HEK293 (cell line): ENCODE measurements around the gene GALNS.

Source experiments
- CTCF ChIP-seq: fragments of 450-650 bp; formaldehyde crosslinking; IDR thresholded peaks from 2 replicates; pipeline ENCODE4 v1.5.1; 2016; ENCODE audit warnings: missing biosample characterization, missing genetic modification characterization
- HOXC10 ChIP-seq: sonication (generic); formaldehyde crosslinking; IDR thresholded peaks from 2 replicates; pipeline ENCODE4 v1.8.1; 2023; ENCODE audit warnings: mild to moderate bottlenecking, missing genetic modification reagents
- IKZF3 ChIP-seq: fragments of 450-650 bp; IDR thresholded peaks from 2 replicates; pipeline ENCODE4 v1.5.0; 2018; ENCODE audit warnings: missing biosample characterization, mild to moderate bottlenecking, missing genetic modification characterization, moderate library complexity
- KLF1 ChIP-seq: fragments of 450-650 bp; formaldehyde crosslinking; IDR thresholded peaks from 2 replicates; pipeline ENCODE4 v1.5.1; 2016; ENCODE audit warnings: missing biosample characterization, missing genetic modification characterization
- KLF16 ChIP-seq: fragments of 450-650 bp; formaldehyde crosslinking; IDR thresholded peaks from 2 replicates; pipeline ENCODE4 v1.5.1; 2017; ENCODE audit warnings: missing biosample characterization, missing genetic modification characterization
- KLF17 ChIP-seq: fragments of 450-650 bp; formaldehyde crosslinking; IDR thresholded peaks from 2 replicates; pipeline ENCODE4 v1.5.1; 2016; ENCODE audit warnings: missing biosample characterization, missing genetic modification characterization
- MEIS1 ChIP-seq: sonication (generic); formaldehyde crosslinking; IDR thresholded peaks from 2 replicates; pipeline ENCODE4 v1.8.1; 2022; ENCODE audit warnings: missing genetic modification reagents, mild to moderate bottlenecking, borderline replicate concordance
- PRDM10 ChIP-seq: fragments of 450-650 bp; formaldehyde crosslinking; IDR thresholded peaks from 2 replicates; pipeline ENCODE4 v1.5.1; 2016; ENCODE audit warnings: missing biosample characterization, missing genetic modification characterization
- SP3 ChIP-seq: fragments of 450-650 bp; formaldehyde crosslinking; IDR thresholded peaks from 2 replicates; pipeline ENCODE4 v1.5.1; 2016; ENCODE audit warnings: missing biosample characterization, missing genetic modification characterization
- TRIM28 ChIP-seq: IDR thresholded peaks from 2 replicates; pipeline ENCODE4 v1.6.1; 2011; ENCODE audit warnings: low read length, control low read depth, borderline replicate concordance
- ZBTB1 ChIP-seq: fragments of 450-650 bp; formaldehyde crosslinking; IDR thresholded peaks from 2 replicates; pipeline ENCODE4 v1.5.1; 2016; ENCODE audit warnings: missing biosample characterization, missing genetic modification characterization
- ZBTB10 ChIP-seq: fragments of 450-650 bp; formaldehyde crosslinking; IDR thresholded peaks from 2 replicates; pipeline ENCODE4 v1.5.1; 2016; ENCODE audit warnings: missing biosample characterization, missing genetic modification characterization
- ZFHX2 ChIP-seq: fragments of 450-650 bp; formaldehyde crosslinking; conservative IDR thresholded peaks from 2 replicates; pipeline ENCODE4 v1.5.1; 2016; ENCODE audit warnings: missing biosample characterization, missing genetic modification characterization
- ZNF112 ChIP-seq: fragments of 450-650 bp; formaldehyde crosslinking; IDR thresholded peaks from 2 replicates; pipeline ENCODE4 v1.5.0; 2017; ENCODE audit warnings: missing biosample characterization, missing genetic modification characterization
- ZNF146 ChIP-seq: fragments of 450-650 bp; formaldehyde crosslinking; IDR thresholded peaks from 2 replicates; pipeline ENCODE4 v1.5.1; 2016; ENCODE audit warnings: missing biosample characterization, missing genetic modification characterization
- ZNF341 ChIP-seq: fragments of 450-650 bp; formaldehyde crosslinking; IDR thresholded peaks from 2 replicates; pipeline ENCODE4; 2016; ENCODE audit warnings: low read depth, missing biosample characterization, missing genetic modification characterization
- ZNF391 ChIP-seq: fragments of 450-650 bp; formaldehyde crosslinking; IDR thresholded peaks from 2 replicates; pipeline ENCODE4 v1.5.1; 2016; ENCODE audit warnings: low read depth, missing biosample characterization, missing genetic modification characterization, borderline replicate concordance
- ZNF449 ChIP-seq: fragments of 450-650 bp; formaldehyde crosslinking; IDR thresholded peaks from 2 replicates; pipeline ENCODE4 v1.5.1; 2017; ENCODE audit warnings: missing biosample characterization, mild to moderate bottlenecking, missing genetic modification characterization, moderate library complexity
- ZNF488 ChIP-seq: fragments of 450-650 bp; formaldehyde crosslinking; IDR thresholded peaks from 2 replicates; pipeline ENCODE4 v1.5.1; 2016; ENCODE audit warnings: missing biosample characterization, missing genetic modification characterization
- ZNF521 ChIP-seq: fragments of 450-650 bp; formaldehyde crosslinking; IDR thresholded peaks from 2 replicates; pipeline ENCODE4 v1.5.1; 2017; ENCODE audit warnings: missing biosample characterization, mild to moderate bottlenecking, missing genetic modification characterization
- ZNF610 ChIP-seq: fragments of 450-650 bp; formaldehyde crosslinking; IDR thresholded peaks from 2 replicates; pipeline ENCODE4 v1.5.1; 2016; ENCODE audit warnings: missing biosample characterization, missing genetic modification characterization, borderline replicate concordance
- ZNF777 ChIP-seq: fragments of 450-650 bp; formaldehyde crosslinking; IDR thresholded peaks from 2 replicates; pipeline ENCODE4 v1.5.1; 2017; ENCODE audit warnings: missing biosample characterization, missing genetic modification characterization, borderline replicate concordance
- ZSCAN23 ChIP-seq: fragments of 450-650 bp; formaldehyde crosslinking; IDR thresholded peaks from 2 replicates; pipeline ENCODE4 v1.5.1; 2016; ENCODE audit warnings: missing biosample characterization, missing genetic modification characterization
- ZSCAN30 ChIP-seq: fragments of 450-650 bp; IDR thresholded peaks from 2 replicates; pipeline ENCODE4 v1.5.1; 2018; ENCODE audit warnings: missing biosample characterization, mild to moderate bottlenecking, missing genetic modification characterization, moderate library complexity
- ZXDB ChIP-seq: fragments of 450-650 bp; formaldehyde crosslinking; IDR thresholded peaks from 2 replicates; pipeline ENCODE4 v1.5.1; 2016; ENCODE audit warnings: missing biosample characterization, missing genetic modification characterization

Gene GALNS

GRCh38 chr16:88784074-88784855 is 72.5 kb downstream of the GALNS start (continued):
- TF ChIP-seq ZNF146 (tag by site-specific recombination) (no peak), HOXC10 (CRISPR knock-in tag) (no peak), ZSCAN30 (tag by site-specific recombination) (no peak), IKZF3 (tag by site-specific recombination) (peak; percentile 39; the same call in 1 of the 2 replicates), ZBTB10 (tag by site-specific recombination) (0 out of 2 replicates have a peak, but pooled peaks have one; percentile 37), ZBTB1 (no peak), SP3 (tag by site-specific recombination) (no peak; the same call in 1 of the 2 replicates), KLF16 (0 out of 2 replicates have a peak, but pooled peaks have one; percentile 16), MEIS1 (CRISPR knock-in tag) (no peak), ZNF449 (tag by site-specific recombination) (peak; percentile 42; the same call in 1 of the 2 replicates), TRIM28 (no peak), ZNF341 (tag by site-specific recombination) (0 out of 2 replicates have a peak, but pooled peaks have one; percentile 54), ZFHX2 (tag by site-specific recombination) (peak; percentile 52), ZNF610 (tag by site-specific recombination) (no peak), ZNF777 (tag by site-specific recombination) (no peak), ZSCAN23 (tag by site-specific recombination) (no peak), ZNF488 (tag by site-specific recombination) (no peak), ZNF521 (tag by site-specific recombination) (no peak), PRDM10 (tag by site-specific recombination) (peak; percentile 80), ZNF391 (tag by site-specific recombination) (no peak), ZNF112 (tag by site-specific recombination) (no peak), ZXDB (tag by site-specific recombination) (peak; percentile 24; the same call in 1 of the 2 replicates), CTCF (peak; percentile 78), KLF17 (no peak), KLF1 (tag by site-specific recombination) (peak; percentile 57)
